ENCODE results near the gene SEMA4C.

DNA sequence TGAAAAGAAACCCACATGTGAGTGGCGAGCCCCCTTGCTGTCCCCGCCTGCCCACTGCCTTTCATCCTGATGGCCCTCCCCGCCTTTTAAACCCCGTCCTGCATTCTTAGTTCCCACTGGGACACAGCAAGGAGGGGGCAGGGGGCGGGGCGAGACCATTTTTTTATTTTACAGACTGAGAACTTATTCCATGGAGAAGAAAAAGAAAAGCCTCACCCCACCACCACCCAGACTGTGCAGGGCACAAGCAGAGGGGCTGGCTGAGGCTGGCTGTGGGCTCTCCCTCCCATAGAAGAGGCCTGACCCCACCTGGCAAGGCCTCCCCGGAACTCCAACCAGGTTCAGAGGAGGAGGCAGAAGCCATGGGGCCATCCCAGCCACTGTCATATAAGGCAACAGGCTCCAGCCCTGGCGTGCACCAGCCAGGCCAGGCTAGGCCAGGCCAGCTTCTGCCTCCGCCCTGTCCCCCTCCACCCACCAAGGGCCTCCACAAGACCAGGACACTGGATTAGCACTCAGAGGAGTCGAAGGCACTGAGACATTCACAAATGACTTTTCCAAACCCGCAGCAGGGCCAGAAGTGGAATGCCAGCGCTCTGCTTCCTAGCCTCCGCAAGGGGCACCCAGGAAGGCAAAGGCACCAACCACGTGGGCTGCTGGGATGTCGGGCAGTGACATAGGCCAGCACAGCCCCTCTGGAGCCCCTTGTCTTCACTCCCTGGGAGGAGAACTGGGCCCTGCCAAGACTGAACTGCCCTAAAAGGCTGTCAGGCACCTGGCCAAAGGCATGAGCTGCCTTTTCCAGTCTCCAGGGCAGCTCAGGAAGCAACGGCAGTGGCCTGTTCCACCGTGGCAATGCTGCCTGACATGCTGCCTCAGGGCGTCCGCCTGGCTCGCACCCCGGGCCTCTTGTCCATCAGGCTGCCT is 37.5 kb upstream of the SEMA4C start:
- TF ChIP-seq, protein P1, sequence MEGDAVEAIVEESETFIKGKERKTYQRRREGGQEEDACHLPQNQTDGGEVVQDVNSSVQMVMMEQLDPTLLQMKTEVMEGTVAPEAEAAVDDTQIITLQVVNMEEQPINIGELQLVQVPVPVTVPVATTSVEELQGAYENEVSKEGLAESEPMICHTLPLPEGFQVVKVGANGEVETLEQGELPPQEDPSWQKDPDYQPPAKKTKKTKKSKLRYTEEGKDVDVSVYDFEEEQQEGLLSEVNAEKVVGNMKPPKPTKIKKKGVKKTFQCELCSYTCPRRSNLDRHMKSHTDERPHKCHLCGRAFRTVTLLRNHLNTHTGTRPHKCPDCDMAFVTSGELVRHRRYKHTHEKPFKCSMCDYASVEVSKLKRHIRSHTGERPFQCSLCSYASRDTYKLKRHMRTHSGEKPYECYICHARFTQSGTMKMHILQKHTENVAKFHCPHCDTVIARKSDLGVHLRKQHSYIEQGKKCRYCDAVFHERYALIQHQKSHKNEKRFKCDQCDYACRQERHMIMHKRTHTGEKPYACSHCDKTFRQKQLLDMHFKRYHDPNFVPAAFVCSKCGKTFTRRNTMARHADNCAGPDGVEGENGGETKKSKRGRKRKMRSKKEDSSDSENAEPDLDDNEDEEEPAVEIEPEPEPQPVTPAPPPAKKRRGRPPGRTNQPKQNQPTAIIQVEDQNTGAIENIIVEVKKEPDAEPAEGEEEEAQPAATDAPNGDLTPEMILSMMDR (IDR thresholded peaks at IDR 0.05; ENCODE audit: insufficient read depth, low read length) = no peak
- TF ChIP-seq SPI1 (IDR thresholded peaks at IDR 0.05; ENCODE audit: borderline replicate concordance, low read depth) (no peak), GABPA (IDR thresholded peaks at IDR 0.05; ENCODE audit: low read depth) (no peak)
